Measurements from ENCODE around the gene SLX4.

Gene SLX4

DNA sequence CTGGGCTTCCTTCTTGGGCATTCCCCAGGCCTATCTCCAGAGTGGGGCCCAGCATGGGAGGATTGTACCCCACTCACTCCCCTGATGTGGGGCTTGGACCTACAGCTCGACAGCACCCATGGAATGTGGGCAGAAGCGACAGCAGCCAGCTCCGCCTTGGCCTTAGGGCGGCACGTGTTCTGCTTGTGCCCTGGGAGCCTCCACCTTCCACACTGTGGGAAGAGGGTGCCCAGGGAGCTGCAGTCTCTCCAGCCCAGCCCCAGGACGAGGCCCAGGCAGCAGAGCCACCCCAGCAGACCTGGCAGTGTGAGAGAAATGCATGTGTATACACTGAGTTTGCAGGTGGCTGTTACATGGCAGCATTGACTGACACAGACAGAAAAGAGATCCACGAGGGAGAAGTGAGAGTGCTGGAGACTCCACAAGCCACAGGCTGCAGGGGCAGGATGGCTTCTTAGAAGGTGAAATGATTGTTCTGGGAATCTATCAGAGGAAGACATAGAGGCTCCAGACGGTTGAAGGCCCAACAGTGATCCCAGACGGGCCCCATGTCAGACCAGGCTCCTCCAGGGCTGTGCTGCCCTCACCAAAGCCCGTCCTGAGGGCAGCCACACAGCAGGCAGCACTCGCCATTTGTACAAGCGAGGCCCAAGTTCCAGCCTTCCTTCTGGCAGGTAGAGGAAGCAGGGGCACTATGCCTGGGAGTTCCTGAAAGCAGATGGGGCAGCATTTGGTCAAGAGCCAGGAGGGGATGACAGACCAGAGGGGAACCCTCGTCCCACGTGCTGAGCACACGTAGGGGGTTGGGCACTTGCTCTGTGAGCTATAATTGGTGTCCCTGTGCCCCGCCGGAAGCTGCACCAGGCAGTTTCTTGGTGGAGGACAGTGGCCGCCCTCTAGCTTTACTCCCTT, 40.3 kb upstream of the SLX4 start:
- H3K4me3 ChIP-seq (ENCODE audit: low read depth, low read length), result no peak overlapping the region
- H3K27me3 ChIP-seq (ENCODE audit: insufficient read depth, low read length), result no peaks in the 10 kb centered on the region
- H3K79me2 ChIP-seq (ENCODE audit: control insufficient read depth, insufficient read depth, low read length, unreplicated experiment), result no peaks in the 10 kb centered on the region
- H3K4me1 ChIP-seq (ENCODE audit: control insufficient read depth, insufficient read depth, low read length, unreplicated experiment), result no peaks in the 10 kb centered on the region
- no peak overlapping the region for H3K27ac ChIP-seq (ENCODE audit: low read depth, low read length)
- H3K36me3 ChIP-seq (ENCODE audit: insufficient read depth, low read length), result no peaks in the 10 kb centered on the region
- H2AFZ ChIP-seq (ENCODE audit: low read length, unreplicated experiment), result no peak overlapping the region

DNA sequence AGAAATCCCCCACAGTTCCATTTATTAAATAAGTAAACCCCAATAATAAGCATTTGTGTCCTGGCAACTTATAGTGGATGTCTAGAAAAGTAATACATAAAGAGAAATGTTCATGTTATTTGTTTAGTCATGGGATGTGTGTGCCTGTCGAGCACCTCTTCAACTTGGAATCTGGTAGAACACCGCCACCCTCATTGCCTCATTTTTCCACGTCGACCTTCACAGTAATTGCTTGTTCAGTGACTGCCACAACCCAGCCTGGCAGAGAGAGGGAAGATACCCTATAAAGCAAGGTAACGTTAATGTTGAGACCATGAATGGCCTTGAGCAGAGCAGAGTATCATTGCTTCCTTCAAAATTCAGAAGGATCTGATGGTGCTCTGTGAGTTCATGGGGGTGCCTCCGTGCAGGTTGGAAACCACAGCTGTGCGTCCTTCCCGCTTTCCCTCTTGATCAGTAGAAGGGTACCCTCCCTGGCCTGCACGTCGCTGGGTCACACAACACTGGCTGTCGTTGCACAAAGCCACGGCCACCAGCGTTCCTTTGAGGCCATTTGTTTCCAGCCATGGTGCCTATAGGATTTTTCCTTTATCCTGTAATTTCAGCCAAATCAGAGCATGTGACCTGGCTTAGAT, 39.3 kb upstream of the SLX4 start:
- Histone ChIP-seq H2AFZ (ENCODE audit: low read length, unreplicated experiment) (no peak overlapping the region), H3K4me1 (ENCODE audit: control insufficient read depth, insufficient read depth, low read length, unreplicated experiment) (no peaks in the 10 kb centered on the region), H3K27ac (ENCODE audit: low read depth, low read length) (no peak overlapping the region), H3K79me2 (ENCODE audit: control insufficient read depth, insufficient read depth, low read length, unreplicated experiment) (no peaks in the 10 kb centered on the region), H3K4me3 (ENCODE audit: low read depth, low read length) (no peak overlapping the region), H3K36me3 (ENCODE audit: insufficient read depth, low read length) (no peaks in the 10 kb centered on the region), H3K27me3 (ENCODE audit: insufficient read depth, low read length) (no peaks in the 10 kb centered on the region)

DNA sequence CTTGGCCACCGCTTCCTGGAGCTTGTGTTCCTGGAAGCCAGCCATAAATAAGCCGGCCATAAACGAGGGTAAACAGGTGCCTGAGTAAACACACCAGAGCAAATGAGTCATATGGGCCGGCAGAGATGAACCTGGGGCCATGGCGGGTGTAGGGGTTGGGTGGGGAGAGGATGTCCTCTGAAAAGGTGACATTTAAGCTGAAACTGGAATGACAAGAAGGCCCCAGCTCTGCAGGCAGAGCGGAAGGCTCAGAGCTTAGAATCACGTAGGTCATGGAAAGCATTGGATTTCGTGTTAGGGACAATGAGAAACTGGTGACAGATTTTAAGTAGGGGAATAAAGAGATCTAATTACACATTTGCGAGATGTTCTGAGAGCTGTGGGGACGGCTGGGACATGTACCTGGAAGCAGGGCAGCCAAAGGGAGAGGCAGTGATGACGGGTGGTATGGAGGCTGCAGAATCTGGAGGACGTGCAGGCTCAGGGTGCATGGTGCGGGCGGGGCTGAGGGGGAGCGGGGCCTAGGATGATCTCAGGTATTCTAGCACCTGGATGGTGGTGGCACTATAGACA, 35.0 kb upstream of the SLX4 start:
- no peaks in the 10 kb centered on the region for H3K79me2 ChIP-seq (ENCODE audit: control insufficient read depth, insufficient read depth, low read length, unreplicated experiment)
- no peak overlapping the region for H3K4me3 ChIP-seq (ENCODE audit: low read depth, low read length)
- H3K4me1 ChIP-seq (ENCODE audit: control insufficient read depth, insufficient read depth, low read length, unreplicated experiment), result no peaks in the 10 kb centered on the region
- no peaks in the 10 kb centered on the region for H3K36me3 ChIP-seq (ENCODE audit: insufficient read depth, low read length)
- H3K27me3 ChIP-seq (ENCODE audit: insufficient read depth, low read length), result no peaks in the 10 kb centered on the region
- no peak overlapping the region for H2AFZ ChIP-seq (ENCODE audit: low read length, unreplicated experiment)
- no peak overlapping the region for H3K27ac ChIP-seq (ENCODE audit: low read depth, low read length)

DNA sequence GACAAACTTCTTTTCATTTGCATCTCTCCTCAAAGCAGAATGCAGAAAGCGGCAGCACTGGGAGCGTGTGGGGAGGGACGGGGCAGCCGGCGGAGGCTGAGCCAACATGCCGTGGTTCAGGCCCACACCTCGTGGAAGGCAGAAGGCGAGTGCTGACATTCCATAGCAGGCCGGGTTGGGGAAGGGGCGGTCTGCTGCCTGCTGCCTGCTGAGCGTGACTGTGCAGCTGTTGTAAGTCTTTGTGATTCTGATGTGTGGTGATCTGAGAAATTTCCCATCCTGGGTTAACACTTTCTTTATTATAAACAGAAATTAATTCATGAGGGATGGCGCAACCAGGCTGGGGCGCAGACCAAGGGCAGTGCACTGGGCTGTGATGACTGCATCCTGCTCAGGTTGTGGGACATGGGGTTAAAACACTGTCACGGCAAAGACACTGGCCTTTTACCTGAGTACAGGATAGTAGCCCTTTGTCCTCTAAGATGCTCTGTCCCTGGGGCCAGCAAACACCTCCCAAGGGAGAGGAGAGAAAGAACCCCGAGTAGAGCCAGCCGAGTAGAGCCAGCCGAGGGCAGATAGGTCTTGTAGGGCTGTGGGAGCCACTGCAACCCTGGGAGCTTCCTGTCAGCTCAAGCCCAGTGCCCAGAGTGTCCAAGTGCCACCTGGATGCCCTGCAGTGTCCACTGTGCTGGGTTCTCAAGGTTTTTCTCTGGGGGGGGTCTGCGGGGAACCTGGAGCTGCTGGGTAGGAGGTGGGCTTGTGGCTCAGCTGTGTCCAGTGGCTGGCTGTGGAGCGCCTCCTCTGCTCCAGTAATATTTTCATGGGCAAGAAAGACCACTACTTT, 34.3 kb upstream of the SLX4 start:
- H3K4me1 ChIP-seq (ENCODE audit: control insufficient read depth, insufficient read depth, low read length, unreplicated experiment), result no peaks in the 10 kb centered on the region
- no peak overlapping the region for H3K4me3 ChIP-seq (ENCODE audit: low read depth, low read length)
- no peak overlapping the region for H3K27ac ChIP-seq (ENCODE audit: low read depth, low read length)
- no peaks in the 10 kb centered on the region for H3K27me3 ChIP-seq (ENCODE audit: insufficient read depth, low read length)
- H3K79me2 ChIP-seq (ENCODE audit: control insufficient read depth, insufficient read depth, low read length, unreplicated experiment), result no peaks in the 10 kb centered on the region
- no peak overlapping the region for H2AFZ ChIP-seq (ENCODE audit: low read length, unreplicated experiment)
- H3K36me3 ChIP-seq (ENCODE audit: insufficient read depth, low read length), result no peaks in the 10 kb centered on the region

DNA sequence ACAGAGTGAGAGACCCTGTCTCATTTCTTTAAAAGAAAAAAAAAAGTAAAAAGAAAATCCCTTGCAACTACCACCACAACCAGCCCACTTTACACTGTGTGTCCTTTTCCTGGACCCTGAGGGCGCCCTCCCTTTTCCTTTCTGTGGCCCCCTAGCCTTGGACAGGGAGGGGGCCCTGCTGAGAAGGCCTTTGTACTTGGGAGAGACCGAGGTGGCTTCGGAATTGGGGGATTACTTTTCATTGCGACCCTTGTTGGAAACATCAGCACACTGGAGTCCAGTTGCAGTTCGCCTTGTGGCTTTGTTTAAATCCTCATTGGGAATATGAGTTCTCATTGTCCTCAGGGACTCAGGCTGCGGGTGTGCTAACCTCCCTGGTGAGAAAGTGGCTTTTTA, 33.7 kb upstream of the SLX4 start:
- H2AFZ ChIP-seq (ENCODE audit: low read length, unreplicated experiment), result no peak overlapping the region
- H3K79me2 ChIP-seq (ENCODE audit: control insufficient read depth, insufficient read depth, low read length, unreplicated experiment), result peaks cover 2% of the 10 kb centered on the region
- no peak overlapping the region for H3K27ac ChIP-seq (ENCODE audit: low read depth, low read length)
- no peaks in the 10 kb centered on the region for H3K27me3 ChIP-seq (ENCODE audit: insufficient read depth, low read length)
- no peaks in the 10 kb centered on the region for H3K4me1 ChIP-seq (ENCODE audit: control insufficient read depth, insufficient read depth, low read length, unreplicated experiment)
- no peaks in the 10 kb centered on the region for H3K36me3 ChIP-seq (ENCODE audit: insufficient read depth, low read length)
- no peak overlapping the region for H3K4me3 ChIP-seq (ENCODE audit: low read depth, low read length)

DNA sequence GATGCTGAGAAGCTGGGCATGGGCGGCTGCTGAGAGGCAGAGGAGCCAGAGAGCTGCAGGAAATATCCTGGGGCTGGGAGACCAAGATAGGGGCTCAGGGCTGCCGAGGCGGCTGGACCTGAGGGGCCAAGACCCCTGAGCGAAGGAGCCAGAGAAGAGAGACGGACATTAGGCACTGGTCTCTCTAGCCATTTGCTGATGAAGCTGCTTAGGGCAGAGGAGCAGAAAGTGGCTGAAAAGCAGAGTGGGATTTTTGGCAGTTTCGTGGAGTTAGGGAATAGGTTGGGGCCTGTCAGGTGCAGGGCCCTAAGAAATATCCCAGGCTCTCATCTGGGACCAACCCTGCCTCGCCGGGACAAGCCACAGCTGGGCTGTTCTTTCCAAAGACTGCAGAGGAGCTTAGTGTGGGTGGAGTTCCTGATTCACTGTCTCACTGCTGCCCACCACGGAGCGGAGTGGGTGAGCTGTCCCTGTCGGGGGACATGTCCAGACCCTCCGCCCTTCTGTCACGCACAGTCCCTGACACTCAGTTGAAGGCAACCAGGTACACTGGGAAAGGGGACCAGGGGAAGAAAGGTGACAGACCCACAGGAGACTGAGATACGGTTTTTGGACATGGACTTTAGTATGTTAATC, 31.8 kb upstream of the SLX4 start:
- peaks cover 2% of the 10 kb centered on the region for H3K79me2 ChIP-seq (ENCODE audit: control insufficient read depth, insufficient read depth, low read length, unreplicated experiment)
- H2AFZ ChIP-seq (ENCODE audit: low read length, unreplicated experiment), result no peak overlapping the region
- H3K27me3 ChIP-seq (ENCODE audit: insufficient read depth, low read length), result no peaks in the 10 kb centered on the region
- H3K36me3 ChIP-seq (ENCODE audit: insufficient read depth, low read length), result no peaks in the 10 kb centered on the region
- H3K4me3 ChIP-seq (ENCODE audit: low read depth, low read length), result no peak overlapping the region
- H3K27ac ChIP-seq (ENCODE audit: low read depth, low read length), result no peak overlapping the region
- H3K4me1 ChIP-seq (ENCODE audit: control insufficient read depth, insufficient read depth, low read length, unreplicated experiment), result no peaks in the 10 kb centered on the region

DNA sequence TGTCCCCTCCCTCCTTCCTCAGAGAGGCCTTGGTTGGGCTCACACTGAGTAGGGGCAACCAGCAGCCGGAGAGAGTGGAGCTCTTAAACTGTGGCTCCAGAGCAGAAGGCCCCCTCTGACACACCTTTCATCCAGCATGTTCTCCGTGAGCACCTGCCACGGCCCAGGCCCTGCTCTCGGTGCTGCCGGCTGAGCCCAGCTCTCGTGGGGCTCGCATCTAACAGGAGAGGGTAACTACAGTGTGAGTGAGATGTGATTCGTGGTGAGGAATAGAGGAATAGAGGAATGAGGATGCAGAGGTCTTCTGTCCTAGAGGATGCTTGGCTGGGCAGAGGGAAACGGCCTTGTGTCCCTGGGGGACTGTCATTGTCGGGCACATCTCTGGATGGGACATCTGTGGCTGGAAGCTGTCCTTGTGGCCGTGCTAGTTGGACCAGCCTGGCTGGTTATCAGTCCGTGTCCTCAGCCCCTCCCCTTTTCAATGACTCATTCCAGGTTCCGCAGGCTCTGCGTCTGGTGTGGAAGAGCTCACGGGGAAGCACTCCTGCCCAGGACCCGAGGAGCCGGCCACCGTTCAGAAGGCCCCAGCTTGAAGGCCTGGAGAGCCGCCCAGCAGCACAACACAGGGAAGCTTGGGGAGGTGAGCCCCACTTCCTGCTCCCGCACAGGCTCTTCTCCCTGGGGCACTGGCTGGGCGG, 31.1 kb upstream of the SLX4 start:
- H3K4me1 ChIP-seq (ENCODE audit: control insufficient read depth, insufficient read depth, low read length, unreplicated experiment), result no peaks in the 10 kb centered on the region
- H3K4me3 ChIP-seq (ENCODE audit: low read depth, low read length), result no peak overlapping the region
- H3K27ac ChIP-seq (ENCODE audit: low read depth, low read length), result no peak overlapping the region

DNA sequence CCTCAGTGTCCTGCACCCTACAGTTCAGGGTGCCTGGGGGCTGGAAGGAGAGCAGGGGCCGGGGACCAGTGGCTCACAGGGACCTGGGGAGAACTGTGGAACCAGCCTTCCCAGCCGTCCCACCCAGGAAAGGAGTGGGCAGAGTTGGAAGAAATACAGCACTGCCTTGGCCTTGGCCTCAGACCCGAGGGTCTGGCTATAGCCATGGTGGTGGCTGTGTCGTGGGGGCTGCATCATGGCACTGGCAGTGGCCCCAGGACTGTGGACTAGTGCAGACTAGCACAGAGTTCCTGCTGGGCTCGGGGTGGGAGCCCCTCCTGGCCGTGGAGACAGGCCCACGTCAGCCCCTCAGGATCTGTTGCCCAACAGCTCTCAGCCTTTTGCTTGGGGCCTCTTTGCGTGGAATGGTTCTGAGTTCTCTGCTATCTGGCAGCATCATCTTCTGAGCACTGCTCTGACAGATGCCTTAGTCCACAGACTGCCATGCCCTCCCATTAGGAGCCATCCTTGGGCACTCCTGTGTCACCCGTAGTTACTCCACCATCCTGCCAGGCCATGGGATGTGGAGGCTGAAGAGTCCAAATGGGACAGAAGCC, 30.5 kb upstream of the SLX4 start:
- Histone ChIP-seq H3K27ac (ENCODE audit: low read depth, low read length) (no peak overlapping the region), H3K27me3 (ENCODE audit: insufficient read depth, low read length) (no peaks in the 10 kb centered on the region), H3K4me3 (ENCODE audit: low read depth, low read length) (no peak overlapping the region), H2AFZ (ENCODE audit: low read length, unreplicated experiment) (no peak overlapping the region), H3K36me3 (ENCODE audit: insufficient read depth, low read length) (no peaks in the 10 kb centered on the region), H3K4me1 (ENCODE audit: control insufficient read depth, insufficient read depth, low read length, unreplicated experiment) (peaks cover 3% of the 10 kb centered on the region), H3K79me2 (ENCODE audit: control insufficient read depth, insufficient read depth, low read length, unreplicated experiment) (peaks cover 8% of the 10 kb centered on the region)

More for the DNA sequence above, 31.1 kb upstream of the SLX4 start:
- Histone ChIP-seq H2AFZ (ENCODE audit: low read length, unreplicated experiment) (no peak overlapping the region), H3K36me3 (ENCODE audit: insufficient read depth, low read length) (no peaks in the 10 kb centered on the region), H3K79me2 (ENCODE audit: control insufficient read depth, insufficient read depth, low read length, unreplicated experiment) (peaks cover 2% of the 10 kb centered on the region), H3K27me3 (ENCODE audit: insufficient read depth, low read length) (no peaks in the 10 kb centered on the region)

DNA sequence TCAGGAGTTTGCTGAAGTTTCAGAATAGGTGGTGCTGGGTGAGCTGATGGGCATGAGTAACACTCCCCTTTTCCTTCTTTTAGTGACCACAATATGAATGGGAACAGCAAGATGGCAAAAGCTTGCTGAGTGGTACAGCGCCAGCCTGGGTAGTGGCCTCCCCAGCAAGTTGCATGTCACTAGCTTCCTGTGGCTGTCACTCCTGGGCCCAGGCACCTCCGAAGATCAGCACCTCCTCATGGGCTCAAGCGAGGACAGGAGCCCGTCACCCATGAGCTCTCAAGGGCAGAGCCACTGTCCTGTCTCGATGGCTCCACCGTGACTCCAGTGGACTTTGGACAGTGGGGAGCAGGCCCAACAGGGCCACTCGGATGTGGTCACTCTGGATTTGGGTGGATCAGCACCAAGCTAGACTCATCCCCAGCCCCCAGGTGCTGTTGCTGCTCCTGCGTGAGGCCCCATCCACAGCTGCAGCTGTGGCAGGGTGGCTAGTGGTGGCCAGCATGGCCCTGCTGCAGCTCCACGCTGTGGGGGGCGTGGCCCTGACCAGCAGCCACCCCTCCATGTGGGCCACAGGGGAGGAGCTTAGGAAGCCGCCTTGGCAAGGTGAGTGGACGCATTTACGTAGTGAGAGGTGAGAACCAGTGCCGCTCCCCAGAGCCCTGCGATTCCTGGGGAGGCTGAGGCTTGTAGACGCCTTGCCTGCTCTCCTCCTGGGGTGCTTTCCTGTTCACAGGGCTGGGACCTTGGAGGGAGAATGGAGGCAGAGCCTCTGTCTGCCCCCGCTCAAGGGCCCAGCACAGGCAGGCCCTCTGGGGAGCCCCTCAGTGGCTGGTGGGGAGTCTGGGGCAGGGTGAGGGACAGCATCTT, 29.5 kb upstream of the SLX4 start:
- peaks cover 8% of the 10 kb centered on the region for H3K79me2 ChIP-seq (ENCODE audit: control insufficient read depth, insufficient read depth, low read length, unreplicated experiment)
- H3K4me3 ChIP-seq (ENCODE audit: low read depth, low read length), result no peak overlapping the region
- no peak overlapping the region for H3K27ac ChIP-seq (ENCODE audit: low read depth, low read length)
- no peaks in the 10 kb centered on the region for H3K36me3 ChIP-seq (ENCODE audit: insufficient read depth, low read length)
- H2AFZ ChIP-seq (ENCODE audit: low read length, unreplicated experiment), result no peak overlapping the region
- H3K27me3 ChIP-seq (ENCODE audit: insufficient read depth, low read length), result no peaks in the 10 kb centered on the region
- H3K4me1 ChIP-seq (ENCODE audit: control insufficient read depth, insufficient read depth, low read length, unreplicated experiment), result peaks cover 3% of the 10 kb centered on the region
